Uterus (tissue), 2 donors: ENCODE data around the gene SCFD2.

ENCODE experiments used
- POLR2A ChIP-seq, 2 donors: fragments of 450-650 bp; IDR thresholded peaks; one replicate each; pipeline ENCODE4 v1.6.1; 2016; ENCODE audit warnings: antibody characterized with exemption in 2 of 2, mild to moderate bottlenecking in 1 of 2, moderate library complexity in 1 of 2
- TF ChIP-seq, protein P1 (sequence below), 4 experiments: fragments of 200-600 bp in 2 of 4; fragments of 450-650 bp in 2 of 4; sonication (generic) in 2 of 4; IDR thresholded peaks; one replicate each; pipeline ENCODE4 v1.5.1; 2016 to 2019; ENCODE audit warnings: antibody characterized with exemption in 4 of 4, mild to moderate bottlenecking in 2 of 4, moderate library complexity in 1 of 4

GRCh38 chr4:53349091-53349491, 16.8 kb downstream of the SCFD2 start:
- TF ChIP-seq, protein P1, sequence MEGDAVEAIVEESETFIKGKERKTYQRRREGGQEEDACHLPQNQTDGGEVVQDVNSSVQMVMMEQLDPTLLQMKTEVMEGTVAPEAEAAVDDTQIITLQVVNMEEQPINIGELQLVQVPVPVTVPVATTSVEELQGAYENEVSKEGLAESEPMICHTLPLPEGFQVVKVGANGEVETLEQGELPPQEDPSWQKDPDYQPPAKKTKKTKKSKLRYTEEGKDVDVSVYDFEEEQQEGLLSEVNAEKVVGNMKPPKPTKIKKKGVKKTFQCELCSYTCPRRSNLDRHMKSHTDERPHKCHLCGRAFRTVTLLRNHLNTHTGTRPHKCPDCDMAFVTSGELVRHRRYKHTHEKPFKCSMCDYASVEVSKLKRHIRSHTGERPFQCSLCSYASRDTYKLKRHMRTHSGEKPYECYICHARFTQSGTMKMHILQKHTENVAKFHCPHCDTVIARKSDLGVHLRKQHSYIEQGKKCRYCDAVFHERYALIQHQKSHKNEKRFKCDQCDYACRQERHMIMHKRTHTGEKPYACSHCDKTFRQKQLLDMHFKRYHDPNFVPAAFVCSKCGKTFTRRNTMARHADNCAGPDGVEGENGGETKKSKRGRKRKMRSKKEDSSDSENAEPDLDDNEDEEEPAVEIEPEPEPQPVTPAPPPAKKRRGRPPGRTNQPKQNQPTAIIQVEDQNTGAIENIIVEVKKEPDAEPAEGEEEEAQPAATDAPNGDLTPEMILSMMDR (IDR thresholded peaks at IDR 0.05) = no peak
- no peak for TF ChIP-seq POLR2A (IDR thresholded peaks at IDR 0.05)
